Keratinocyte (primary cell): Measurements from ENCODE around the gene PARP16. TPM values are rescaled to one million over a fixed set of nuclear protein-coding genes. Genes with fewer than 3 reads are reported as not detected.

Experiments
- DNase-seq: peaks from one replicate; pipeline ENCODE4 v3.0.0-alpha.2; 2011; ENCODE audit warnings: low read depth, missing footprints, low spot score
- FAIRE-seq: peaks from 2 replicates; lab custom pipeline; 2011; peaks lifted over from hg19 to GRCh38; lab: Jason Lieb, UNC
- H2AFZ ChIP-seq: 2 replicates; pipeline ENCODE4 v1.6.0; 2012; ENCODE audit warnings: low read length, control low read depth, inconsistent platforms; ENCODE audit not compliant: control insufficient read depth
- H3K27ac ChIP-seq: 2 replicates; pipeline ENCODE4 v1.5.1; 2011; ENCODE audit warnings: low read length; ENCODE audit not compliant: control insufficient read depth, insufficient read depth
- H3K27me3 ChIP-seq: 3 replicates; pipeline ENCODE4 v1.6.0; 2011; ENCODE audit warnings: low read length; ENCODE audit not compliant: control insufficient read depth, insufficient read depth; ENCODE audit errors: extremely low read depth
- H3K36me3 ChIP-seq, 2 experiments: 2 replicates in 1 of 2; 3 replicates in 1 of 2; pipeline ENCODE4 v1.5.1; 2011; ENCODE audit warnings: low read length in 2 of 2, mild to moderate bottlenecking in 1 of 2; ENCODE audit not compliant: control insufficient read depth in 2 of 2, insufficient read depth in 2 of 2; ENCODE audit errors: extremely low read depth in 1 of 2
- H3K4me1 ChIP-seq: 3 replicates; pipeline ENCODE4 v1.5.1; 2011; ENCODE audit warnings: low read length; ENCODE audit not compliant: control insufficient read depth, insufficient read depth; ENCODE audit errors: extremely low read depth
- H3K4me2 ChIP-seq: 3 replicates; pipeline ENCODE4 v1.6.0; 2011; ENCODE audit warnings: low read depth, low read length; ENCODE audit not compliant: control insufficient read depth, insufficient read depth; ENCODE audit errors: extremely low read depth
- H3K4me3 ChIP-seq, 3 experiments: fragments of 200-600 bp in 1 of 3; sonication (generic) in 1 of 3; 2 replicates in 2 of 3; 3 replicates in 1 of 3; pipeline ENCODE4 v1.5.1; 2011 to 2016; ENCODE audit warnings: low read length in 3 of 3, mild to moderate bottlenecking in 3 of 3, control low read depth in 2 of 3, inconsistent platforms in 1 of 3, low read depth in 1 of 3, mixed read lengths in 1 of 3, mixed run types in 1 of 3, moderate library complexity in 1 of 3; ENCODE audit not compliant: control insufficient read depth in 2 of 3, insufficient read depth in 2 of 3; ENCODE audit errors: extremely low read depth in 1 of 3
- H3K79me2 ChIP-seq: 2 replicates; pipeline ENCODE4 v1.6.0; 2012; ENCODE audit warnings: low read length; ENCODE audit not compliant: control insufficient read depth, insufficient read depth
- H3K9ac ChIP-seq: 3 replicates; pipeline ENCODE4 v1.6.0; 2011; ENCODE audit warnings: low read length; ENCODE audit not compliant: control insufficient read depth, insufficient read depth; ENCODE audit errors: extremely low read depth
- H3K9me1 ChIP-seq: 3 replicates; pipeline ENCODE4 v1.6.0; 2011; ENCODE audit warnings: low read length; ENCODE audit not compliant: control insufficient read depth, insufficient read depth; ENCODE audit errors: extremely low read depth
- H3K9me3 ChIP-seq: 2 replicates; pipeline ENCODE4 v1.5.1; 2012; ENCODE audit warnings: low read depth, low read length; ENCODE audit not compliant: control insufficient read depth
- H4K20me1 ChIP-seq: 3 replicates; pipeline ENCODE4 v1.6.0; 2011; ENCODE audit warnings: low read length; ENCODE audit not compliant: control insufficient read depth, insufficient read depth; ENCODE audit errors: extremely low read depth
- EZH2 ChIP-seq: IDR thresholded peaks from one replicate; pipeline ENCODE4 v1.6.1; 2012; ENCODE audit warnings: inconsistent platforms, mild to moderate bottlenecking, low read length, moderate library complexity
- dilution Hi-C: fragments of 300-500 bp; cut with MboI; formaldehyde crosslinking; loops from one replicate; pipeline ENCODE4 v1.7.0; 2020; ENCODE audit warnings: low sequenced_read_pairs; ENCODE audit not compliant: extremely low pct_ligation_motif_present
- polyA plus RNA-seq, 5 experiments: library from polyadenylated mRNA; depleted of rRNA in 3 of 5; stranded (reverse) in 3 of 5; stranded (forward) in 1 of 5; unstranded in 1 of 5; fragments of >200 nt; gene quantifications; 1 replicate in 1 of 5; 2 replicates in 3 of 5; 3 replicates in 1 of 5; pipeline versions ENCODE4 v1.2.1 to v1.2.3, GENCODE V29; 2011 to 2012; ENCODE audit warnings: missing spikeins in 2 of 5, low read depth in 1 of 5, low replicate concordance in 1 of 5
- TF ChIP-seq, protein P1 (sequence below), 3 experiments: IDR thresholded peaks in 1 of 3; conservative IDR thresholded peaks in 1 of 3; optimal IDR thresholded peaks in 1 of 3; 2 replicates in 2 of 3; 3 replicates in 1 of 3; pipeline versions ENCODE3 to v1.5.1; 2011; ENCODE audit warnings: low read length in 3 of 3, mild to moderate bottlenecking in 3 of 3, moderate library complexity in 2 of 3, control low read depth in 1 of 3, inconsistent platforms in 1 of 3; ENCODE audit not compliant: insufficient read depth in 2 of 3; ENCODE audit errors: extremely low read depth in 1 of 3

Gene PARP16
- polyA plus RNA-seq, 1 donor (not counting 4 experiments of a cell fraction or from before 2014, with no cell fraction given) = 2.1 TPM

DNA sequence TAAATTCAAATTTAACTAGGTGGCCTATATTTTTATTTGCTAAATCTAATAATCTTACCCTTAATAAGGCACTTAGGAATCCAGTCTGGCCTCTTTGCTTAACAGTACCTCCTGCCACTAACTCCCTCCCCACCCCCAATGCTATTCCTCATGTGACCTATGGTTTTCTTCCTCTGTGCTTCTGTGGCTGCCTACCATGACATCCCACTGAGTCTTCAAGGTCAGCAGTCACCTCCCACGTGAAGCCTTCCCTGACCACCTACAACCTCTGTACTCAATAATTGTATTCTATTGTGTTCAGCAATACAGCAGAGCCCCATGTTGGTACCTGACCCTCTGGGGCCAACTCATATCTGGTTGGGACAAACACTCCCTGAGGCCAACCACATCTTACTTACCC, 9.7 kb downstream of the PARP16 start:
- no peak for TF ChIP-seq EZH2
- TF ChIP-seq, protein P1, sequence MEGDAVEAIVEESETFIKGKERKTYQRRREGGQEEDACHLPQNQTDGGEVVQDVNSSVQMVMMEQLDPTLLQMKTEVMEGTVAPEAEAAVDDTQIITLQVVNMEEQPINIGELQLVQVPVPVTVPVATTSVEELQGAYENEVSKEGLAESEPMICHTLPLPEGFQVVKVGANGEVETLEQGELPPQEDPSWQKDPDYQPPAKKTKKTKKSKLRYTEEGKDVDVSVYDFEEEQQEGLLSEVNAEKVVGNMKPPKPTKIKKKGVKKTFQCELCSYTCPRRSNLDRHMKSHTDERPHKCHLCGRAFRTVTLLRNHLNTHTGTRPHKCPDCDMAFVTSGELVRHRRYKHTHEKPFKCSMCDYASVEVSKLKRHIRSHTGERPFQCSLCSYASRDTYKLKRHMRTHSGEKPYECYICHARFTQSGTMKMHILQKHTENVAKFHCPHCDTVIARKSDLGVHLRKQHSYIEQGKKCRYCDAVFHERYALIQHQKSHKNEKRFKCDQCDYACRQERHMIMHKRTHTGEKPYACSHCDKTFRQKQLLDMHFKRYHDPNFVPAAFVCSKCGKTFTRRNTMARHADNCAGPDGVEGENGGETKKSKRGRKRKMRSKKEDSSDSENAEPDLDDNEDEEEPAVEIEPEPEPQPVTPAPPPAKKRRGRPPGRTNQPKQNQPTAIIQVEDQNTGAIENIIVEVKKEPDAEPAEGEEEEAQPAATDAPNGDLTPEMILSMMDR (optimal IDR thresholded peaks at IDR 0.05 in 1 of 3, IDR thresholded peaks at IDR 0.05 in 1 of 3, conservative IDR thresholded peaks at IDR 0.05 in 1 of 3; ENCODE audit: extremely low read depth in 1 of 3, insufficient read depth in 2 of 3, low read length in 3 of 3) = no peak
- dilution Hi-C loops = no loop called here
- no peaks in the 10 kb centered on the region for H3K4me1 ChIP-seq

DNA sequence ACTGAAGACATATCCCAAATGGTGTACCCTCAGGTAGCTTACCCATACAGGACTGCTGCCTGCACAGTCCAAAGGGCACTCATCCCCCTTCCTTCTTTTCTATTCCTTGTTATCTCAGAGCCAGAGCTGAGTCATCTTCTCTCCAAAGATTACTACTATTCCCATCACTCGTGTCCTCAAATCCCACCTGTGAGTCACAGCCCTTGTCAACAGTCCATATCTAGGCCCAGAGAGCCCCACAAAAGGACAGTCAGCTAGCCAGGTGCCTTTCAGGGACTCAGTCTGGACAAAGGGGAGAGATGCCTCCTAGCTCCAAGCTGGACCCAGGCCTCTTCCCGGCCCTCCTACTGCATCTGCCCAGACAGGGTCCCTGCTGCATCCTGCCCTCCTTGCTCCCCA, 11.0 kb downstream of the PARP16 start:
- Histone ChIP-seq H3K9ac (no peak overlapping the region), H3K4me2 (no peak overlapping the region), H3K9me3 (no peaks in the 10 kb centered on the region), H2AFZ (no peak overlapping the region), H3K9me1 (no peaks in the 10 kb centered on the region), H4K20me1 (no peaks in the 10 kb centered on the region), H3K4me1 (no peaks in the 10 kb centered on the region), H3K36me3 (no peaks in the 10 kb centered on the region), H3K27me3 (no peaks in the 10 kb centered on the region), H3K79me2 (no peaks in the 10 kb centered on the region), H3K27ac (no peak overlapping the region), H3K4me3 (no peak overlapping the region)
- DNase-seq = no peak
- FAIRE-seq = no peak
- dilution Hi-C loops = no loop called here
- no peak for TF ChIP-seq EZH2
- TF ChIP-seq, protein P1 (optimal IDR thresholded peaks at IDR 0.05 in 1 of 3, IDR thresholded peaks at IDR 0.05 in 1 of 3, conservative IDR thresholded peaks at IDR 0.05 in 1 of 3; ENCODE audit: extremely low read depth in 1 of 3, insufficient read depth in 2 of 3, low read length in 3 of 3) = no peak

More for the DNA sequence above, 9.7 kb downstream of the PARP16 start:
- Histone ChIP-seq H3K4me2 (no peak overlapping the region), H3K27me3 (no peaks in the 10 kb centered on the region), H3K27ac (no peak overlapping the region), H2AFZ (no peak overlapping the region), H3K9ac (no peak overlapping the region), H3K9me3 (no peaks in the 10 kb centered on the region), H4K20me1 (no peaks in the 10 kb centered on the region), H3K9me1 (no peaks in the 10 kb centered on the region), H3K79me2 (no peaks in the 10 kb centered on the region), H3K4me3 (no peak overlapping the region), H3K36me3 (no peaks in the 10 kb centered on the region)
- FAIRE-seq = no peak
- no peak for DNase-seq
